GM12865 (cell line): ENCODE measurements around the gene BRD4.

Source experiments
- DNase-seq: peaks from one replicate; pipeline ENCODE4 v3.0.0; 2010; ENCODE audit warnings: low read depth
- H3K4me3 ChIP-seq: 2 replicates; pipeline ENCODE4 v1.5.1; 2011; ENCODE audit warnings: mild to moderate bottlenecking, low read depth, low read length, control low read depth
- CTCF ChIP-seq: IDR thresholded peaks from 2 replicates; pipeline ENCODE4 v1.5.1; 2011; ENCODE audit warnings: low read length, control low read depth, low read depth, inconsistent platforms; ENCODE audit not compliant: insufficient read depth; ENCODE audit errors: missing control alignments

Gene BRD4

GRCh38 chr19:15288146-15288963 lies 44.0 kb downstream of the BRD4 start:
- peak overlapping the region; percentile 7; the same call in 1 of the 2 replicates for H3K4me3 ChIP-seq
- DNase-seq, result peak; percentile 54

GRCh38 chr19:15287496-15287895 lies 44.8 kb downstream of the BRD4 start:
- TF ChIP-seq CTCF, result no peak
- DNase-seq, result peak; percentile 22
- H3K4me3 ChIP-seq, result no peak overlapping the region

More at GRCh38 chr19:15288146-15288963, 44.0 kb downstream of the BRD4 start:
- no peak for TF ChIP-seq CTCF

- no peak for DNase-seq
- TF ChIP-seq CTCF, result no peak
- peak overlapping the region; percentile 16; the same call in 1 of the 2 replicates for H3K4me3 ChIP-seq
These were observed 45.5 kb downstream of the BRD4 start for GRCh38 chr19:15286688-15287365.

GRCh38 chr19:15285896-15286591 lies 46.3 kb downstream of the BRD4 start:
- no peak for TF ChIP-seq CTCF
- DNase-seq, result peak; percentile 85
- H3K4me3 ChIP-seq, result peak overlapping the region; percentile 16; the same call in 1 of the 2 replicates

GRCh38 chr19:15284896-15285295 lies 47.4 kb downstream of the BRD4 start:
- no peak overlapping the region for H3K4me3 ChIP-seq
- no peak for DNase-seq
- TF ChIP-seq CTCF, result no peak

GRCh38 chr19:15284091-15284490 lies 48.2 kb downstream of the BRD4 start:
- no peak for TF ChIP-seq CTCF
- no peak for DNase-seq
- no peak overlapping the region for H3K4me3 ChIP-seq
